RWPE2 (cell line): Measurements from ENCODE around the gene REG4.
"Not testable (repeated sequence)": the region's sequence is repeated elsewhere in the genome, so short reads cannot be mapped to it uniquely, and the experiment has no call there.

ENCODE experiments used
- ATAC-seq: fragments of 200-7000 bp; cut with Tn5 transposase; 3 replicates; pipeline ENCODE4 v1.9.1; 2021; ENCODE audit warnings: low read depth
- DNase-seq: peaks from one replicate; pipeline ENCODE4 v3.0.0-alpha.2; 2020; ENCODE audit warnings: low spot score
- H3K27ac ChIP-seq: fragments of 450-650 bp; 2 replicates; pipeline ENCODE4 v1.5.1; 2017; ENCODE audit warnings: mild to moderate bottlenecking; ENCODE audit not compliant: poor library complexity, severe bottlenecking
- H3K27me3 ChIP-seq: fragments of 250-450 bp; sonication (Bioruptor Pico); 2 replicates; pipeline ENCODE4 v1.5.1; 2021; ENCODE audit warnings: mild to moderate bottlenecking, moderate library complexity; ENCODE audit not compliant: insufficient read depth, poor library complexity, severe bottlenecking
- H3K36me3 ChIP-seq: fragments of 250-450 bp; sonication (Bioruptor Pico); 2 replicates; pipeline ENCODE4 v1.5.1; 2020; ENCODE audit warnings: low read depth, mild to moderate bottlenecking, moderate library complexity
- H3K4me1 ChIP-seq: fragments of 250-450 bp; sonication (Bioruptor Pico); 2 replicates; pipeline ENCODE4 v1.5.1; 2021; ENCODE audit warnings: mild to moderate bottlenecking, moderate library complexity; ENCODE audit not compliant: insufficient read depth, poor library complexity, severe bottlenecking
- H3K4me3 ChIP-seq: fragments of 250-450 bp; sonication (Bioruptor Pico); 2 replicates; pipeline ENCODE4 v1.5.1; 2021; ENCODE audit warnings: mild to moderate bottlenecking, moderate library complexity; ENCODE audit not compliant: severe bottlenecking
- H3K9me3 ChIP-seq: fragments of 250-450 bp; sonication (Bioruptor Pico); 2 replicates; pipeline ENCODE4 v1.5.1; 2021; ENCODE audit warnings: mild to moderate bottlenecking, moderate library complexity; ENCODE audit not compliant: severe bottlenecking
- TF ChIP-seq, protein P1 (sequence below): fragments of 450-650 bp; IDR thresholded peaks from one replicate; pipeline ENCODE4 v1.5.1; 2017; ENCODE audit warnings: mild to moderate bottlenecking, moderate library complexity; ENCODE audit not compliant: poor library complexity, severe bottlenecking

Gene REG4

DNA sequence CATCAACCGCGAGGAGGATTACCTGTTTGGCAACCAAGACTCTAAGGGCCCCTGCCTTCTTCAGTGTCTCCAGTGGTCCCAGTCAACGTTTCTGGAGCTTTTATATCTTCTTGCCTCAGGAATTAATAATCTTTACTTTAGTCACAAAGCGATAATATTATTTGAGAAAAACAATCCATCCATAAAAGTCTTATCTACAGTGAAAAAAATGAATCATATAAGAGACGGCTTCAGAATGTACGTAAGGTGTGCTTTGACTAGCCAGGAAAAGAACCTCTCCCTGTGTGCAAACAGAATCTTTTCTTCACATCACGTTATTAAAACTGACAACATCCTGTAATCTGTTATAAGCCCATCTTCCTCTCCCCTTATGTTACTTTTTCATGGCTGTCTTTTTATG is at the start of gene REG4:
Gene REG4 (minus strand): TSS at position 74 of the 400 bp plus-strand sequence. CDS start 2,691 bp downstream, outside the sequence.
- ATAC-seq, result no peak
- TF ChIP-seq, protein P1, sequence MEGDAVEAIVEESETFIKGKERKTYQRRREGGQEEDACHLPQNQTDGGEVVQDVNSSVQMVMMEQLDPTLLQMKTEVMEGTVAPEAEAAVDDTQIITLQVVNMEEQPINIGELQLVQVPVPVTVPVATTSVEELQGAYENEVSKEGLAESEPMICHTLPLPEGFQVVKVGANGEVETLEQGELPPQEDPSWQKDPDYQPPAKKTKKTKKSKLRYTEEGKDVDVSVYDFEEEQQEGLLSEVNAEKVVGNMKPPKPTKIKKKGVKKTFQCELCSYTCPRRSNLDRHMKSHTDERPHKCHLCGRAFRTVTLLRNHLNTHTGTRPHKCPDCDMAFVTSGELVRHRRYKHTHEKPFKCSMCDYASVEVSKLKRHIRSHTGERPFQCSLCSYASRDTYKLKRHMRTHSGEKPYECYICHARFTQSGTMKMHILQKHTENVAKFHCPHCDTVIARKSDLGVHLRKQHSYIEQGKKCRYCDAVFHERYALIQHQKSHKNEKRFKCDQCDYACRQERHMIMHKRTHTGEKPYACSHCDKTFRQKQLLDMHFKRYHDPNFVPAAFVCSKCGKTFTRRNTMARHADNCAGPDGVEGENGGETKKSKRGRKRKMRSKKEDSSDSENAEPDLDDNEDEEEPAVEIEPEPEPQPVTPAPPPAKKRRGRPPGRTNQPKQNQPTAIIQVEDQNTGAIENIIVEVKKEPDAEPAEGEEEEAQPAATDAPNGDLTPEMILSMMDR, result no peak
- Histone ChIP-seq H3K36me3 (no peaks in the 10 kb centered on the region), H3K27me3 (no peaks in the 10 kb centered on the region), H3K4me1 (no peaks in the 10 kb centered on the region), H3K4me3 (no peak within 1 kb of the TSS), H3K9me3 (no peaks in the 10 kb centered on the region), H3K27ac (no peak within 1 kb of the TSS)
- DNase-seq, result no peak

DNA sequence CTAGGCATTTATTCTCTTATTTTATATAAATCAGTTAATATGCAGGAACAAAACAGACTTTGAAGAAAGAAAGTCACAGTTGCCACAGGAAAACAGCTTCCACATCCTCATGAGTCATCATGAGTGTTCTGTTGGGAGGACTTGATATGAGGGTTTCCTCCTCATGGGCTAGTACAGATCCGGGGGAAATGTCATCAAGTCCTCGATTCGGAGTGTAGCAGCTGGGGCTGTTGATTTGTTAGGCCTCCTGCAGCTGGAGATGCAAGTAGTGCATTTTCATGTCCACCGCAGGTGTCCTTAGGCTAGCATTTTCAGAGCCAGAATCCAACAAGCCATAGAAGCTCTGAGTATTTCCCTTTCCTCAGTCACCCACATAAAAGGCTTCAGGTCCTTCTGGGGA is 48.4 kb upstream of the REG4 start:
- ATAC-seq (peak; percentile 79), DNase-seq (no peak)
- no peak overlapping the region for H3K27ac ChIP-seq
- peaks cover 8% of the 10 kb centered on the region for H3K4me1 ChIP-seq
- H3K9me3 ChIP-seq, result no peaks in the 10 kb centered on the region
- H3K27me3 ChIP-seq, result no peaks in the 10 kb centered on the region
- no peaks in the 10 kb centered on the region for H3K36me3 ChIP-seq
- H3K4me3 ChIP-seq, result no peak overlapping the region
- TF ChIP-seq, protein P1, result no peak

DNA sequence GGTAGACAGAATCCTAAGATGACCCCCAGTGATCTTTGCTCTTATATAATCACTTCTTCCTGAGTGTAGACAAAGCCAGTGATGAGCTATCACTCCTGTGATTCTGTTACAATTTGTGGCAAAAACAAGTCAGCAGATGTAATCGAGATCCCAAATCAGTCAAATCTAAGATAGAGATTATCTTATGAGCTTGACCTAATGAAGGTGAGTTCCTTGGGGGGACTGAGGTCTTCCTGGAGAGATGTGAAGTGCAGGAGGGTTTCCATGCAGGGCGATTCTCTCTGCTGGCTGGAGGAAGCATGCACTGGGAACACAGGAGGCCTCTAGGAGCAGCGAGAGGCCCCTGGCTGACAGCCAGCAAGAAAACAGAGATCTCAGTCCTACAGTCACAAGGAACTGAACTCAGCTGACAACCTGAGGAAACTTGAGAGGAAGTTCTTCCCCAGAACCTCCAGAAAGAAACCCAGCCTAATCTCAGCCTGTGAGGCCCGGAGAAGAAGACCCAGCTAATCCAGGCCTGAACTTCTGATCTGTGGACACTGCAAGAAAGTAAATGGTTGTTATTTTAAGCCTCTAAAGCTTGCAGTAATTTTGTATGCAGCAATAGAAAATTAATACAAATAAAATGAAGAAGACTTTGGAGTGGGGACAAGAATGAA is 47.4 kb upstream of the REG4 start:
- not testable (repeated sequence) for DNase-seq, H3K4me3 ChIP-seq, ATAC-seq, H3K36me3 ChIP-seq, H3K9me3 ChIP-seq, H3K27ac ChIP-seq, H3K27me3 ChIP-seq, H3K4me1 ChIP-seq

DNA sequence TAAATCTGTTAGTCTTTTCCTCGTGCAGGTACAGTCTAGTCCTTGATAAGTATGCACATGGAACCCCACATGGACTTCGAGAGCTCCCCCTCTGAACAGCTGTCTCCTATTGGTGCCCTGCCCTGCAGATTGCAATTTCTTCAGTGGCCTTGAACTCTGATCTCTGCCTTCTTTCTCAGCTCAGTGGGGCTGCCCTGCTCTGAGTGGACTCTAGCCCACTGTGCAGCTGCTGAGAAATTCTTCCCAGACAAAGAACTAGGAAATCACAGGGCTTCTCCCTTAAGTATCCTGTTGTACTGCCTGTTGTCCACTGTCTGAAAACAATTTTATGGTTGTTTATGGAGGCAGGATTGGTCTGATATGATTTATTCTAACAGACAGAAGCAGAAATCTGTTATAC is 46.9 kb upstream of the REG4 start:
- no peak overlapping the region for H3K27ac ChIP-seq
- H3K4me1 ChIP-seq, result peaks cover 8% of the 10 kb centered on the region
- no peaks in the 10 kb centered on the region for H3K9me3 ChIP-seq
- TF ChIP-seq, protein P1, result no peak
- ATAC-seq, result no peak
- H3K36me3 ChIP-seq, result no peaks in the 10 kb centered on the region
- no peaks in the 10 kb centered on the region for H3K27me3 ChIP-seq
- no peak overlapping the region for H3K4me3 ChIP-seq
- DNase-seq, result no peak

DNA sequence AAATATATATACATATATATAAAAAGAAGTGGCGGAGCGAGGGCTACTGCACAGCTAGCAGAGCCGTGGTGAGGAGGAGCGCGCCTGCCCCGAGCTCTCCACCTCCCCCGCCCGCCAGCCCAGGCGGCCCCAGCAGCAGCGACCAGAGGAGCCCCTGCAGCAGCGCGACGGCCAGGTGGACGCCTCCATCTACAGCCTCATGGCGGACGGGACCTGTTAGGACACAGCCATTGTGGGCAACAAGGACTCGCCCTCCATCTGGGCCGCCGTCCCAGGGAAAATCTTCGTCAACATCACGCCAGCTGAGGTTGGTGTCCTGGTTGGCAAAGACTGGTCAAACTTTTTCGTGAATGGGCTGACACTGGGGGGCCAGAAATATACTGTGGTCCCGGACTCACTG is 41.9 kb upstream of the REG4 start:
- no peaks in the 10 kb centered on the region for H3K27me3 ChIP-seq
- no peak overlapping the region for H3K4me3 ChIP-seq
- H3K36me3 ChIP-seq, result no peaks in the 10 kb centered on the region
- H3K9me3 ChIP-seq, result no peaks in the 10 kb centered on the region
- TF ChIP-seq, protein P1, result no peak
- H3K27ac ChIP-seq, result no peak overlapping the region
- no peaks in the 10 kb centered on the region for H3K4me1 ChIP-seq
- ATAC-seq (no peak), DNase-seq (no peak)

DNA sequence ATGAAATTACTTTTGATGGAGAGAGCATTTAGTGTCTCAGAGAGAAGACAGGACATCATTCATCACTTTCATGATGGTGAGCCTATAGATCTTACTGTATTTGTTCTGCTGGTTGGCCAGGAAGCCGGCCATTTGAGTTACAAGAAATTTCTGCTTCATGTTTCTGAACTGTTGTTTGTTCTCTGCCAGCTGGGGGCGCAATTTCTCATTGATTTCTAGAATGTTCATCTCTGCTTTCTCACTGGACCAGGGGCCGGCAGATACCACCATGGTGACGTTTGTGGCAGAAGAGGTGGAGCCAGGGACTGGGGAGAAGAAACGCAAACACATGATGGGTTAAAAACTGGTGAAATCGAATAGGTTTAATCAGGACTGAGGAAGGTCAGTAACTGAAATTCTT is 32.9 kb upstream of the REG4 start:
- not testable (repeated sequence) for H3K4me3 ChIP-seq, H3K36me3 ChIP-seq, H3K27me3 ChIP-seq, H3K4me1 ChIP-seq, ATAC-seq, H3K9me3 ChIP-seq, DNase-seq, H3K27ac ChIP-seq
